Liver (tissue), 3 donors: Measurements from ENCODE around the gene SMYD3.

ENCODE experiments used
- CTCF ChIP-seq: fragments of 150-350 bp; IDR thresholded peaks from 2 replicates; pipeline ENCODE4 v1.5.1; 2017; ENCODE audit warnings: improper control_type of control experiment, low read depth, low read length; ENCODE audit not compliant: missing input control
- EGR1 ChIP-seq, 2 donors: IDR thresholded peaks; 2 replicates each; pipeline ENCODE4 v1.6.1; 2016 to 2018; ENCODE audit warnings: antibody characterized with exemption in 2 of 2, low read depth in 2 of 2
- RAD21 ChIP-seq, 2 donors: IDR thresholded peaks; 2 replicates each; pipeline ENCODE4 v1.6.1; 2016; ENCODE audit warnings: antibody characterized with exemption in 2 of 2, mild to moderate bottlenecking in 2 of 2
- REST ChIP-seq: IDR thresholded peaks from 2 replicates; pipeline ENCODE4 v1.6.1; 2016; ENCODE audit warnings: antibody characterized with exemption, mild to moderate bottlenecking
- YY1 ChIP-seq: IDR thresholded peaks from 2 replicates; pipeline ENCODE4 v1.6.1; 2016; ENCODE audit warnings: antibody characterized with exemption, mild to moderate bottlenecking
- donor health status: healthy.
- donor health status: healthy.

GRCh38 chr1:246532519-246532918 lies 25.4 kb upstream of the SMYD3 start:
- TF ChIP-seq CTCF, result no peak
- no peak for TF ChIP-seq EGR1 (IDR thresholded peaks at IDR 0.05; ENCODE audit: low read depth in 2 of 2)
- no peak for TF ChIP-seq REST
- peak in 1 of 2 donors; percentile 12 for TF ChIP-seq RAD21 (IDR thresholded peaks at IDR 0.05)
- no peak for TF ChIP-seq YY1
